Transverse colon (tissue), 3 donors: ENCODE results near the gene DECR2.

Experiments used
- POLR2A ChIP-seq: fragments of 450-650 bp; IDR thresholded peaks from one replicate; pipeline ENCODE4 v1.6.1; 2016; ENCODE audit warnings: antibody characterized with exemption, mild to moderate bottlenecking, moderate library complexity
- TF ChIP-seq, protein P1 (sequence below), 5 experiments: fragments of 200-600 bp in 3 of 5; fragments of 450-650 bp in 2 of 5; sonication (generic) in 3 of 5; IDR thresholded peaks; 1 replicate in 2 of 5; 2 replicates in 3 of 5; pipeline ENCODE4 v1.5.1; 2016 to 2017; ENCODE audit warnings: antibody characterized with exemption in 5 of 5, inconsistent platforms in 3 of 5, mild to moderate bottlenecking in 2 of 5, moderate library complexity in 1 of 5

DNA sequence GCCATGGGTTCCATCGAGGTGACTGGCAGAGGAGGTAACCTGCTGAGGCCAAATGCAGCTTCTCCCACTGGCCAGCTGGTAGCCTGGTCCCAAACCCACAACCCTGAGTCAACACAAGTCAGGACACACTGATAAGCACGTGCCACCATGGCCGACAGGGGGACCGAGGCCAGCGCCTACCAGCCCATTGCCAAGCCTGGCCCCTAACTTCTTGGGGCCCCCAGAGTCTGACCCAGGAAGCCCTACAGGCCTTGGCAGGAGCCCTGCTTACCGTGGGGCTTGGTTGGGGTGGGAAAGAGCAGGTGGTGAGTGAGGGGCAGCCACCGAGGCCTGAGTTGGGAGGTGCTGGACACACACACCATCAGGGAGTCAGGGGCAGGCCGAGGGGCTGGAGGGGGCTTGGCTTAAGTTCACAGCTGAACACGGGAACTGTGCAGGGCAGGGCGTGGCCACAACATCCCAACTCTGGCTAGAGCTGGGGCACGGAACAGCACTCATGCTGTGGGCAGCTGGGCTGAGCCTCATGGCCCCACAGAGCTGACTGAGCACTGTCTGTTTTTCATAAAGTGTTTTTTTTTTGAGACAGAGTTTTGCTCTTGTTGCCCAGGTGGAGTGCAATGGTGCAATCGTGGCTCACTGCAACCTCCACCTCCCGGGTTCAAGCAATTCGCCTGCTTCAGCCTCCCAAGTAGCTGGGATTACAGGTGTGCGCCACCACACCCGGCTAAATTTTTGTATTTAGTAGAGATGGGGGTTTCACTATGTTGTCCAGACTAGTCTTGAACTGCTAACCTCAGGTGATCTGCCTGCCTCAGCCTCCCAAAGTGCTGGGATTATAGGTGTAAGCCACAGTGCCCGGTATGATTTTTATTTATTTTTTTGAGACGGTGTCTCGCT, 36.8 kb upstream of the DECR2 start:
- TF ChIP-seq POLR2A = no peak
- TF ChIP-seq, protein P1, sequence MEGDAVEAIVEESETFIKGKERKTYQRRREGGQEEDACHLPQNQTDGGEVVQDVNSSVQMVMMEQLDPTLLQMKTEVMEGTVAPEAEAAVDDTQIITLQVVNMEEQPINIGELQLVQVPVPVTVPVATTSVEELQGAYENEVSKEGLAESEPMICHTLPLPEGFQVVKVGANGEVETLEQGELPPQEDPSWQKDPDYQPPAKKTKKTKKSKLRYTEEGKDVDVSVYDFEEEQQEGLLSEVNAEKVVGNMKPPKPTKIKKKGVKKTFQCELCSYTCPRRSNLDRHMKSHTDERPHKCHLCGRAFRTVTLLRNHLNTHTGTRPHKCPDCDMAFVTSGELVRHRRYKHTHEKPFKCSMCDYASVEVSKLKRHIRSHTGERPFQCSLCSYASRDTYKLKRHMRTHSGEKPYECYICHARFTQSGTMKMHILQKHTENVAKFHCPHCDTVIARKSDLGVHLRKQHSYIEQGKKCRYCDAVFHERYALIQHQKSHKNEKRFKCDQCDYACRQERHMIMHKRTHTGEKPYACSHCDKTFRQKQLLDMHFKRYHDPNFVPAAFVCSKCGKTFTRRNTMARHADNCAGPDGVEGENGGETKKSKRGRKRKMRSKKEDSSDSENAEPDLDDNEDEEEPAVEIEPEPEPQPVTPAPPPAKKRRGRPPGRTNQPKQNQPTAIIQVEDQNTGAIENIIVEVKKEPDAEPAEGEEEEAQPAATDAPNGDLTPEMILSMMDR (IDR thresholded peaks at IDR 0.05) = no peak
